Germinal center (tissue), 1 donor: ENCODE results near the gene NUAK2.

Experiments used
- DNase-seq: peaks from one replicate; pipeline ENCODE4 v3.0.0; 2012; ENCODE audit warnings: mixed read lengths, low spot score

The NUAK2 gene

DNA sequence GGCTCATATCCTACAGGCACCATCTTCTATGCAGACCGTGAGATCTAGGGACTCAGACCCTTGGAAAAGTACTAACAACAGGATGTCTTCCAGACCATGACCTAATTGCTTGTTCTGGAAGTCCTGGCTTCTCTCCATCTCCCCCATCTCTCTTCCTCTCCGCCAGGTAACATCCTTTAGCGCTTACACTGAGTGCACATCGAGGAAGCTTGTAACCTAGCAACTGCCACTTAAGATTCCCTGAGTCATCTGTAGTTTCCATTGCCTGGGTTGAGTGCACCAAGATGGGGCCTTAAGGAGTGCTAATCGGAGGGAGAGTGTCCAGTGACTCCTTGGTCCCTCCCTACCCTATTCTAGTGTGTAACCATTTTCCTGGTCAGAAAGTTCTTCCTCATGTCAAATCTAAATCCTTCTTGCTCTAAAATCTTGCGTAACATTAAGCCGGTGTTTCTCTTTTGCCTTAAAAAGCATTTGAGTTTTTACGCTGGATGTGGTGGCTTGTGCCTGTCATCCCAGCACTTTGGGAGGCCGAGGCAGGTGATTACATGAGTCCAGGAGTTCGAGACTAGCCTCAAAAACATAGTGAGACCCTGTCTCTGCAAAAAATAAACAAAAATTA is 25.5 kb upstream of the NUAK2 start:
- DNase-seq = no peak

DNA sequence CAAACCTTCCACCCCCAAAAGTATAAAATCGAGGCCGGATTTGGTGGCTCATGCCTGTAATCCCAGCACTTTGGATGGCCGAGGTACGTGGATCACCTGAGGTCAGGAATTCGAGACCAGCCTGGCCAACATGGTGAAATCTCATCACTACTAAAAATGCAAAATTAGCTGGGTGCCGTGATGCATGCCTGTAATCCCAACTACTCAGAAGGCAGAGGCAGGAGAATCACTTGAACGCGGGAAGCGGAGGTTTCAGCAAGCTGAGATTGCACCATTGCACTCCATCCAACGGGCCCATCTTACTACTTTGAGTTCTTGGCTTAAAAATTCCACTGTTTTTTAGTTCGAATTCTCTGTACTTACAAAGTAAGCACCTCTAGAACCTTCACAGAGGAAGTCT is 24.2 kb upstream of the NUAK2 start:
- DNase-seq = no peak

DNA sequence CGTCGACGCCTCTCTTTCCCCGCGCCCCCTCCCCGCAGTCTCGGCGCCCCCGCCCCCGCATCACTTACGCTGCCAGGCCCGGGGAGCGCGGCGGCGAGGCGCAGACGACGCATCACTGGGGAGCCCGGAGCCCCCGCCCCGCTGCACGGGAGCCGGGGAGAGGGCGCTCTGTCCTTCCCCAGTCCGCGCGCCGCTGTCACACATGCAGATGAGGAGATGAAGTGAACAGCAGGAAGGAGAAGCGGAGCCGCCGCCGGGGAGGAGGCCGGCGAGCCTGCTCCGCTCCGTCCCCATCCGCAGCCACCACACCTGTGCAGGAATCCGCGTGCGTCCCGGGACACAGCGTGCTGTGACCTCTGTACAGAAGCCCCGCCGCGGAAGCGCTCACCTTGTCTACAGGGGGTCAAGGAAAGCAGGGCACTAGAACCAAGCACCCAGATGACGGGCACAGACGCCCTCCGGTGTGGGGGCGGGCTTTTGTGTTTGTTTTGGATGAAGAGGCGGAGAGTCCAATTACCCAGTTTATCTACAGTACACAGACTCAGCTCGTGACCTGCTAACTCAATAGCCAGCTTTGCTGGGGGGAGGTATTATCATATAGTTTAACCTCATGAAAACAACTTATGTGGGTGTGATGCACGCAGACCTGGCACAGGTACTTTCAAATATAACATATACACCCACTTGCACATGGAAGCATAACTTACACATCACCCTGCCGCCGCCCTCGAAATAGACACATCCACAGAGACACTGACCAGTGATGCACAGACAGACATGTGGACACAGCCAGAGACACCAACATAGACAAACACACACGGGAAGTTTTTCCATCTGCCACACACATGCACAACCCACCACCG is 22.8 kb upstream of the NUAK2 start:
- peak; percentile 25 for DNase-seq

DNA sequence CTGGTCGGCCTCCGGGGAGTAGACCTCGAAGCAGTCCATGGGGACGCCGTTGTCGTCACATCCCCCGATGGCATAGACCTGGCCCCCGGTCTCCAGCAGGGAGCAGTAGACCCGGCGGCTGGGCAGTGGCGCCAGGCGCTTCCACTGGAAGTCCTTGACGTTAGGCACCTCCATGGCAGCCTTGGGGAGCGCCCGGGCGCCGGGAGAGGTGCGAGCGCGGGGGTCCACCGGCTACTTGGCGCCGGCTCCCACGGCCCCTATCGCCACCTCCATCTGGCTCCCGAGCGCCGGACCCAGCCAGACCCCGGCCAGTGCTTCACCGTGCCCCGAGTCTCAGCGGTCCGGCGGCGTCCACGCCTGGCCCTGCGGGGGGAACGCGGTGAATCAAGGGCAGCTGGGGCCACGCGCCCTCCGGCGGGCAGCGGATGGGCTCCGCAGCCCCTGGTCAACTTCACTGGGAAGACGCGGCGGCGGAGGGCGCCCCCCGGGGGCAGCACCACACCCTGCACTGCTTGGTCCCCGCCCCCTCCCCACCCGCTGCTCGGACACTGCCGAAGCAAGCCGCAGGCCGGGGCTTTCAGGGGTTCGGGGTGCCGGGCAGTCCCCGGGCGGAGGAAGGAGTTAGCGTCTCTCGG is 22.0 kb upstream of the NUAK2 start:
- no peak for DNase-seq

DNA sequence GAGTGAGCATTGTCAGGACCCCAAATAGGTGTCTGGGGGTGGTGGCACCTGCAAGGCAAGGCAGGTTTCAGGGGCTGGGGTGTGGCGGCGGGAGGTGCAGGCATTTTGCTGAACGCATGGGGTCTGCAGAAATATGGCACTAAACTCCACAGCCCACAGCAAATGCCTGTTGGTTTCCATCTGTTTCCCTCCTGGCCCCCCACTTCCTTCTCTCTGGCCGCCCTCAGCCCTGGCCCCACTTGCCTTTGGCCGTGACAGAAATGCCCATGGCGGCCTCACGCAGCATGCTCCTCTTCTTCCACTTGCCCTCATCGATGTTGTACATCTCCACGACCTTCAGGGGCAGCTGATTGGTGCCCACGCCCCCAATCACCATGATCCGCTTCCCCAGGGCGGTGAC is 21.4 kb upstream of the NUAK2 start:
- DNase-seq = no peak

DNA sequence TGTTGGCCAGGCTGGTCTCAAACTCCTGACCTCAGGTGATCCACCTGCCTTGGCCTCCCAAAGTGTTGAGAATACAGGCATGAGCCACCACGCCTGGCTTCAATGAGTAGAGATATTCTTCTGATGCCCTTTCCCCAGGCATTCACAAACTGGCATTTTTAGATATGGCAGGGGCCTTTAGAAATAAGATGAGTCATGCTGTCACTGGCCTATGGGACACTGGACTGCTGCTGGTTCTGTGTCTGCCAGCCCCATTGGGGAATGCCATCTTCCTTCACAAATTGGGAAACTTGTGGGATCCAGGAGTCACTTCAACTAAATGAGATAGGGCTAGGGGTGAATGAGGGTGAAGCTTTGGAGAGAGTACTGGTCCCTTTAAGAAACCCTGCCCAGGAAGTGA is 19.1 kb upstream of the NUAK2 start:
- no peak for DNase-seq

DNA sequence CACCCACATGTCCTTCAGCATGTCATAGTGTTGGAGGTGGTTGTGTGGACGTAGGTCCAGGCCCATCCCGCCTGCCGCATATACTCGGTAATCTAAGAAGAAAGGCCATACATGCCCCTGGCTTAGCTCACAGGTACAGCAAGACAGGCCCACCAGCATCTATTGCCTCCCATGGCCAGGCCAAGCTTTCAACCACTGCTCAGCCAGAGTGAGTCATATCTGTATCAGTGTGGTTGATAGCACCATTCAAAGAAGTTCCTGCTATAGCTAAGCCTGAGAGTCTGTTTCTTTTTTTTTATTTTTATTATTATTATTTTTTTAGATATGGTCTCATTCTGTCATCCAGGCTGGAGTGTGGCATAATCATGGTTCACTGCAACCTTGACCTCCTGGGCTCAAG is 18.2 kb upstream of the NUAK2 start:
- no peak for DNase-seq

DNA sequence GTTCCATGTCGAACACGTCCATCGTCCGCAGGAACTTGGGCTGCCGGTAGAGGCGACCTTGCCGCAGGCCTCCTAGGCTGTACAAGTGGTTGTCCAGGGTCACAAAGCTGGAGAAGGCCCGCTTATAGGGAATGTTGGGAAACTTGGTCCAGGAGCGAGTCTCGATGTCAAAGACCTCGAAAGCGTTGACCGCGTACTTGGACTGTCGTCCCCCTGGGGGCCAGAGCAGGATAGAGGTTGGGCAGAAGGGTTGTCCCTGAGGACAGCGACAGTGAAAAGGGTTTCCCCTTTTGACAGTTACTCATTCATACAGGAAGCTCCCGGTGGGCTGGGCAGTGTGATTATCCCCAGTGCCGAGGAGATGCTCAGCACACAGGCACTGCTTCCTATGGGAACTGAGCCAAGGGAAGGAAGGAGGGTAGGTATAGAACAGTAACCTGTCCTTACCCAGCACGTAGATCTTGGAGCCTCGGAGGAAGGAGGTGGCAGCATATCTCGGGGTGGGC is 17.7 kb upstream of the NUAK2 start:
- no peak for DNase-seq

DNA sequence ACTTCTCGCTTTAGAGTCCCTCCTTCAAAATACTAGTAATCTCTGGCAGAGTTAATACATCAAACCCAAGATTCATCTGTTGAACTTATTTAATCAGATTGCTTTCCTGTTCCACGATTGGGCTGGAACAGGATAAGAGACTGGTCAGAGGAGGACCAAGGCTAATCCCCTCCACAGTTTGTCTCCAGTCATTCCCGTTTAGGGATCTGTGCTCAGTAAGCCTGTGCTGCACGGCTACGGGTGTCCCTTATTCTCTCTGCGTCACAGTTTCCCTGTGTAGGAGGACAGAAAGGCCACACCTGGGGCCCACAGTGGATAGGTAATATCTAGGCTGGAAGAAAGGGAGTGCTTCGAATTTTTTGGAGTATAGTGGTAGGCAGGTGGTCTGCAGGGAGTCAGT is 16.5 kb upstream of the NUAK2 start:
- DNase-seq = no peak

DNA sequence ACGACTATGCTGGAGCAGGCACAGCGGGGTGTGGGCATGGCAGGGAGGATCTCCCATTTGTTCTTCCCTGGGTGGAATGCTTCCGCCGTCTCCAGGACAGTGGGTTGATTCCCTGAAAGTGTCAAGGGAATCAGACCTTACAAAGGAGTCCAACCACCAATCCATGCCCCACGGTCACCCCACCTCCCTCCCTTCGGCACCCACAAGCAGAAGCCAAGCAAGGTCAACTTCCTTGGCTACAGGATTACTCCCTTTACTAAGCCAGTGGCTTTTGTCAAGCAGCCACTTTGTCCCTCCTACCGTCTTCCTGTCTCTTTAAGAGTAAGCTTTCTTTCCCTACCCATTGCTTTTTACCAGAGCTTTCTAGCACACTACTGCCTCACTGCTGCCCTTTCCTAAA is 15.9 kb upstream of the NUAK2 start:
- DNase-seq = no peak

DNA sequence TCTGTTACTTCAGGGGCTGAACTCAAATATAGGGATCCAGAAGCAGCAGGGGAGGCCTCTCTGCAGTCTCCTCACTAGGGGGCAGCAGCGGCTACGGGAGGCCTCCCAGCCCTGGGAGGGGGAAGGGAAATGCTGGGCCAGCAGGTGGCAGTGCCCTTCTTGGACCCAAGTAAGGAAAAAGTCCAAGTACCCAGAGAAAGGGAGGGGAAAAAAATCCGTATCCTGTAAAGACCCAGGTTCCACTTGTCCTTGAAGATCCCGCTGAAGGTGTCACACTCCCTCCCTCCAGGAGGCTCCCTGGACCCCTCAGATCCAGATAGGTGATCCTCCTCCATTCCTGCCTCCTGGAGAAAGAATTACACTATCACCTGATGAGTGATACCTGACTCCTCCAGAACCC is 14.1 kb upstream of the NUAK2 start:
- DNase-seq = peak; percentile 87

DNA sequence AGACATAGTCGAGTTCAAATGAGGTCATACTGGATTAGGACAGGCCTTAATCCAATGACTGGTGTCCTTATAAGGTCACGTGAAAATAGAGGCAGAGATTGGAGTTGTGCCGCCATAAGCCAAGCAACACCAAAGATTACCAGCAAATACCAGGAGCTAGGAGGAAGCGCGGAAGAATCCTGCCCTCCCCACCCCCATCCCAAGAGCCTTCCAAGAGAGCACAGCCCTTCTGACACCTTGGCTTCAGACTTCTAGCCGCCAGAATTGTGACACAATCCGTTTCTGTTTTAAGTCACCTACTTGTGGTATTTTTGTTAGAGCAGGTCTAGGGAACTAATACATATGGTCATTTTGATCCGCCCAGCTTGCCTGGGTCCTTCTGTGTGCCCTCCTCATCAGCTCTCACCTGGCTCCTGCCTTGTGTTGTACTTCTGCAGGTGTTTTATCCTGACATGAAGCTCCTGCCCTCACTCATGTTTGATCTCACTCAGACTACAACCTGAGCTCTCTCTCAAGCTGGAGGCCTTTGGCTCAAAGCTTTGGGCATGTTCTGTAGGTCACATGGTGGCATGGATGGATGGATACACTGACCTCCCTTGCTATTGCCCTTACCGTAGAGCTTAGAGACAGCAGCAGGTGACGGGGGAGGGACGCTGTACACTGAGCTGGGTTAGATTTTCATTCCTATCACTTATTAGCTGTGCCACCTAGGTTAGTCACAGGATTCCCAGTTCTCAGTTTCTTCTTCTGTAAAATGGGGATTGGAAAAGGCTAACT is 10.7 kb upstream of the NUAK2 start:
- DNase-seq = no peak

DNA sequence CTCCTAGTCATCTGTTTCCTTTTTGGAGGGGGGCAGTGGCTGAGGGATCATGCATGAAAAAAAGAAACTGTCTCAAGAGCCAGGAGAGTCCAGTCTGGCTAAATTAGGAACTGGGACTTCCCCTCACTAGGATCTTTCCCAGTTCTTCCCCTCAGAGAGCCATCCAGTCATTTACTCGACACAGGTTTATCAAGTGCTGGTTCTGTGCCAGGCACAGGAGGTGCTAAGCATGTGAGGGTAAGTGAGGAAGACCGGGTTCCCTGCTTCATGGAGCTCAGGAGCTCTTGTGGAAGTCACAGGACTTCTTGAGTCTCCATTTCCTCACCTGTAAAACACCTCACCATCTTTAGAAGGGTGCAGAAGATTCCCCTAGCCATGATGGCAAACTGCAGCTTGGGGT is 8.6 kb upstream of the NUAK2 start:
- DNase-seq = no peak

DNA sequence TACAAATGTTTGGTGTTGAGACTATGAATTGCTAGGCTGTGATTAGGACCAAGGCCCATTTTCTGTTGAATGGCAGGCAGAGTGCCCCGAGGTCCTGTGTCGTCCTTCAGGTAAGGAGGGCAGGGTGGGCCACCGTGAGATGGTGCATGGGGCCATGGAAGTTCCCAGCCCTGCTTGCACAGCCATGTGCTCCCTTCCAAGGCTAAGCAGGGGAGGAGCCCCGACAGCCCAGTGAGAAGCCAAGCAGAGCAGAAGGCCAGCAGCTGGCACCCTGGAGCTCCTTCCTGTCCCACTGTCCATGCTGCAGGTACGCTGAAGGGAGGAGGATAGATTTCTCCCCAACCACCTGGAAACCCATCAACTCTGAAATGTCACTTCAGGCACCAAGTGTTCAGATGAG is 8.2 kb upstream of the NUAK2 start:
- no peak for DNase-seq

DNA sequence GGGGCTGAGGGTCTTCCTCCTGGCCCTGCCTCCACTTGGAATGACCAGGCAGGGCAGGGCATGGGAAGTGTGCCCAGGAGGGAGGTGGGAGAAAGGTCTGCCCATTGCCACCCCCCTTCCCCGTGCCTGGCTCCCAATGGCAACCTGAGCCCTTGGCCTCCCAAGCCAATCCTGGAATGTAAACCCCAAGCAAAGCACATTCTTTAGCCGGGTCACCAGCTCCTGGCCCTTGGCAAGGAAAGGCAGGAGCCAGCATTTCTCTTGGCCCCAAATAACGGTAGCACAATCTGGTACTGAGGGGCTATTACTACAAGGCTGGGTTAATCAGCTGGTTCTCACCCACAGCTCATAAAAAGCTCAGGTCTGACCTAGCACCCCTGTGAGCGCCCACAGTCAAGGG is 6.9 kb upstream of the NUAK2 start:
- no peak for DNase-seq

DNA sequence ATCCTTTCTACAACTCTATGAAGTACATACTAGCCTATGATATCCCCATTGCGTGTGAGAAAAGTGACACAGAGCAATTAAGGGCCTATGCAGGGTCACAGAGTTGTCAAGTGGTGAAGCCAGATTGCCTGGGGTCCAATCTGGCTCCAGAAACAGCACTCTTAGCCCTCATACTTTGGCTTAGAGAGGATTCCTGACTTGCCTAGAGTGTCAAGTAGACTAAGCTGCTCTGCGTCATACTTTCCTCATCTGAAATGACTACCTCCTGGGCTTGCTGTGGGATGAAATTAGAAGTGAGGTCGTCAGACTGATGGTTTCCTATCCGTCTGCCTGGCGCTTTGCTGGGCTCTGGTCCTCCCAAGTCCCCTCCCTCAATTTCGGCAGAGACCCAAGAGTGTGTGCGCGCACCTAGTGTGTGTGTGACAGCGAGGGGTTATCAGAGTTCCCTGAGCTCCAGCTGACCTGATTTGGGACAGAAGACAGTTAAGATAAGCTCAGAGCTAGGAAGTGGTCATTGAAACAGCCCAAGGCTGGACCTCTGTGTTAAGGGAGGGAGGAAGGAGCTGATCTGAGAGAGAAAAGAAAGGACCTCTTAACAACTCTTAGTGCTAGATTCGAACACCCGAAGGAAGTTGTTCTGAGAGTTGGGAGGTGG is 5.4 kb upstream of the NUAK2 start:
- no peak for DNase-seq

DNA sequence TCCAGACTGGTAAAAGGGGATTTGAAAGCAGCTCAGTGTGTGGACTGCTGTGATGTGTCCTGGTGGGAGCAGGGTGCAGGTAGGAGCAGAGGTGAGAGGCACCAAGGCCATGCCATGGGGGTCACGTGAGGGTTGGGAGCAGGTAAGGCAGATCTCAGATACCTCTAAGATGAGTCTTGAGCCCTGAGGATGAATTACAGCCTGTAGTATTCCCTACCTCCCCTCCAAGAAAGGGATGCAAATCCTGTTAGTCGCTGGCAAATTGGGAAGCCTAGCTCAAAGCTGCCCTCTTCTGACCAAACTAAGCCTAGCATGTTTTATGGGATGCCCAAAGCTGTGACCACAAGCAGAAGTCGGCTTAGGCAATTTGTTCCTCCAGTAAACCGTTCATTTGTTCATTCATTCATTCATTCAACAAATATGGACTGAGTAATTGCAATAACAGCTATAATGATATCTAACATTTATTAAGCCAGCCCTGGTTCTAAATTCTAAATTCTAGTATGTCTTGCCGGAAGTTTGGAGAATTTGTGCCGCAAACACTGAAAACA is 3.9 kb upstream of the NUAK2 start:
- peak; percentile 53 for DNase-seq

DNA sequence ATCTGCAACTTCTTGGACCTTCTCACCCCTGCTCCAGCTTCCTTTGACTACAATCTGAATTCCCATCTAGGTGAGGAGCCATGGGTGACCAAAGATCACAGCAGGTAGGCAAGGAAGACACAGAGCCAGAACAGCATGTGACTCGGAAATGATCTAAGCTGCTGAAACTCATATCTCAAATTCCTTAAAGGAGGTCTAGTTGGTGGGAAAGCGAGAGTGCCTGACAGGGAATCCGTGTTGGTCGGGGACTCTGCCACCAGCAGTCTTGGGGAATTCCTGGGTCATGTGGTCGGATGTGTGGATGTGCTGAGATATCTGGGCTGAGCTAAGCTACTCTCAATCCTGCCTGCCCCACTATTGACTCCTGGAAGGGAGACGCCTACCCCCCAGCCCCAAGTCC is 3.2 kb upstream of the NUAK2 start:
- no peak for DNase-seq

DNA sequence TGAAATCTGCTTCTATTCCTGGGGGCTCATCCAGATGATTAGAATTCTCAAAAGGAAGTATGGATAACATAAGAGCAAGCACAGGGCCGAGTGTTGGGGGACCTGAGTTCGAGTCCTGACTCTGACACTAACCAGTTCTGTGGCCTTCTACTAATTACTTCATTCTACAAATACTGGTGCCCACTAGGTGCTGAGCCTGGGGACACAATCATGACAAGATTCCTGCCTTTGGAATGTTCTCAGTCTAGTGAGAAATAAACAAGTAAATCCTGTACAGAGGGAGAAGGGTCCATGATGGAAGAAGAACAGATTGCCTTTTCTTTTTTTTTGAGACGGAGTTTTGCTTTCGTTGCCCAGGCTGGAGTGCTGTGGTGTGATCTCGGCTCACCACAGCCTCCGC is 2.2 kb upstream of the NUAK2 start:
- DNase-seq = no peak

DNA sequence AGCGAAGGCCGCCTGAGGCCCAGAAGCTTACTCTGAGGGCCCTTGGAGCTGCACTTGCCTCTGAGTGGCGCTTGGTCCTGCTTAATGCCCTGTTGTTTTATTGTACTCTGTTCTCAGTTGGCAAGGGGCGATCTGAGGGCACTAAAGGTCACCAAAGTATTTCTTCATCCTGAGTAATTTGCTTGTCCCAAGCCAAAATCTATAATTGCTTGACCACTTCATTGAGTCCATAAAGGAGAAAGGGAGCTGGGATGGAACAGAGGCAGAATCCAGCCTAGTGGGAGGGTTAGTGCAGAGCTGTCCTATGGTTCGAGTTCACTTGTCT is 376 bp upstream of the NUAK2 start:
- DNase-seq = no peak

DNA sequence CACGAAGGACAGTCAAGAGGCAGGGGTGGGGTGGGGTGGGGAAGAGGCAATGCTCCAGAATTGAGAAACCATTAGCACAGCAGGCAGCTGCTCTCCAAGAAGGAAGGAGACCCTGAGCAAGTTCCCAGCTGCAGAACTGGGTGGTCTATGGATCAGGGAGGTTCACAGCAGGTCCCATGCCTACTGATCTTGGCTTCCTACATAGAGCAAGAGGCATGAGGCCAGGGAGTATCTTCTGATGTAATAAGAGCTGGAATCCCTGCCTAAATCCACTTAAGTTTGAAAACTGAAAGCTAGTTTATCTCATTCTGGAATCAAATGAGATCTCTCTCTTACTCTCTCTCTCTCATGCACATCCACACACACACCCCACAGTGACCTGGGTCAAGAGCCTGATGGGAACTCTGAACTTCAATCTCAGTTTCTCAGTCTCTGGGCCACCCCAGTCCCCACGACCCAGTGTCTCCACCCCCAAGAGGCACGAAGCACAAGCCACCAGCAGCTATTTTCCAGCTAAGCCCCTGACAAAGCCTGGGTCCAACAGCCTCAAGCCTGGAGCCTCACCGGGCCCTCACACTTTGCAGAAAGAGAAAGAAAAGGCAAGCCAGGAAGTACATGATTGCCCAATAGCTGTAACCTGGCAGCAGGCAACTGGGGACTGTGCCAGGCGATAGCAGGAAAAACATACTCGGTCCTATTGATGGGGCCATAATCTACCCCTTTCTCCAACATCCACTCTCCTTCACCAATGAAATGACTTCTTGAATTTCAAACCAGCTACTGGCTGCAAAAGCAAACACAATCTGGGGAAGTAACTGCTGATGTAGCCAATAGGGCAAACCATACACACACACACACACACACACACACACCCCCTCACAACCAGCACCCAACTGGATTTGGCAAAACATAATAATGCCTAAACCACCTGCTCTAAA is 2.2 kb downstream of the NUAK2 start:
- no peak for DNase-seq
